Measurements from ENCODE around the gene ZBTB11.

- TF ChIP-seq CTCF (IDR thresholded peaks at IDR 0.05; ENCODE audit: low read length): no peak
- no peak for TF ChIP-seq EZH2 (IDR thresholded peaks at IDR 0.05; ENCODE audit: borderline replicate concordance, low read length)
Observed at GRCh38 chr3:101624857-101625256, 52.1 kb downstream of the ZBTB11 start.

All from OCI-LY1 (cell line).